K562 (cell line): ENCODE measurements around the gene FARP1. TPM values are rescaled to one million over a fixed set of nuclear protein-coding genes. Genes with fewer than 3 reads are reported as not detected.

Experiments
- ATAC-seq: fragments of 200-7000 bp; cut with Tn5 transposase; 3 replicates; pipeline ENCODE4 v1.9.1; 2020; ENCODE audit warnings: moderate library complexity
- BruUV-seq: library from RNA; stranded (reverse); fragments of 400-500 nt; replicated peaks from 2 replicates; lab custom pipeline; 2021; lab: Mats Ljungman, UMichigan
- CTCF ChIA-PET: fragments of 300-600 bp; formaldehyde crosslinking; extraction: SDS; loops from one replicate; lab custom pipeline; 2021; ENCODE audit warnings: low intra/inter-chr PET ratio; lab: Yijun Ruan, JAX
- POLR2A ChIA-PET: fragments of 300-600, 350-650 bp; sonication (Branson Sonifier 250); formaldehyde crosslinking; extraction: SDS; loops from one replicate; lab custom pipeline; 2021; ENCODE audit warnings: antibody characterized with exemption, inconsistent platforms; lab: Yijun Ruan, JAX
- DNase-seq, 4 experiments: peaks; one replicate each; pipeline versions ENCODE4 v3.0.0 to v3.0.0-alpha.2; 2011 to 2018; ENCODE audit warnings: low spot score in 3 of 4, mixed read lengths in 3 of 4; ENCODE audit errors: extremely low read depth in 1 of 4
- FAIRE-seq: peaks from 2 replicates; lab custom pipeline; 2011; peaks lifted over from hg19 to GRCh38; lab: Jason Lieb, UNC
- H2AFZ ChIP-seq: 2 replicates; pipeline ENCODE4 v1.6.0; 2011; ENCODE audit warnings: low read depth, low read length, control low read depth, inconsistent platforms
- H3K27ac ChIP-seq: fragments of 200-600 bp; 3 replicates; pipeline ENCODE4 v1.8.0; 2011; ENCODE audit warnings: low read depth, mild to moderate bottlenecking, control low read depth, inconsistent platforms, low read length, moderate library complexity, mixed read lengths; ENCODE audit errors: extremely low read depth
- H3K27me3 ChIP-seq, 2 experiments: fragments of 300-600 bp in 1 of 2; 2 replicates in 1 of 2; 3 replicates in 1 of 2; pipeline versions ENCODE4 v1.6.0 to v1.8.0; 2011; ENCODE audit warnings: inconsistent platforms in 2 of 2, low read length in 2 of 2, mild to moderate bottlenecking in 1 of 2, mixed read lengths in 1 of 2, moderate library complexity in 1 of 2; ENCODE audit not compliant: control insufficient read depth in 2 of 2, insufficient read depth in 2 of 2
- H3K36me3 ChIP-seq: fragments of 300-600 bp; 3 replicates; pipeline ENCODE4 v1.8.0; 2011; ENCODE audit warnings: mild to moderate bottlenecking, low read length, inconsistent platforms; ENCODE audit not compliant: control insufficient read depth, insufficient read depth
- H3K4me1 ChIP-seq, 2 experiments: fragments of 200-600 bp in 1 of 2; replicated peaks in 1 of 2; 2 replicates in 1 of 2; 3 replicates in 1 of 2; pipeline versions ENCODE4 v1.5.1 to v1.8.0; 2011; ENCODE audit warnings: inconsistent platforms in 2 of 2, low read length in 2 of 2, mild to moderate bottlenecking in 1 of 2, mixed read lengths in 1 of 2, moderate library complexity in 1 of 2; ENCODE audit not compliant: control insufficient read depth in 2 of 2, insufficient read depth in 2 of 2
- H3K4me2 ChIP-seq: 2 replicates; pipeline ENCODE4 v1.6.1; 2011; ENCODE audit warnings: low read length, control low read depth, inconsistent platforms, mixed read lengths; ENCODE audit not compliant: insufficient read depth
- H3K4me3 ChIP-seq: fragments of 200-600 bp; sonication (generic), shearing (Covaris generic); 2 replicates; pipeline ENCODE4 v1.5.1; 2016; ENCODE audit warnings: control low read depth, inconsistent platforms
- H3K79me2 ChIP-seq: fragments of 200-600 bp; 3 replicates; pipeline ENCODE4 v1.8.0; 2011; ENCODE audit warnings: low read length, inconsistent platforms; ENCODE audit not compliant: control insufficient read depth, insufficient read depth
- H3K9ac ChIP-seq, 2 experiments: 2 replicates each; pipeline versions ENCODE4 v1.6.0 to v1.6.1; 2011; ENCODE audit warnings: low read depth in 2 of 2, low read length in 2 of 2, control low read depth in 1 of 2, inconsistent platforms in 1 of 2, mild to moderate bottlenecking in 1 of 2, mixed read lengths in 1 of 2; ENCODE audit not compliant: insufficient read depth in 1 of 2
- H3K9me1 ChIP-seq: one replicate; pipeline ENCODE4 v1.6.0; 2011; ENCODE audit warnings: inconsistent platforms, mild to moderate bottlenecking, low read length, moderate library complexity; ENCODE audit not compliant: control insufficient read depth, insufficient read depth
- H3K9me3 ChIP-seq: replicated peaks from 2 replicates; pipeline ENCODE4 v1.5.1; 2011; ENCODE audit warnings: low read depth, low read length, inconsistent platforms; ENCODE audit not compliant: control insufficient read depth, insufficient read depth
- H4K20me1 ChIP-seq: replicated peaks from 2 replicates; pipeline ENCODE4 v1.6.1; 2011; ENCODE audit warnings: low read length, inconsistent platforms, mixed read lengths; ENCODE audit not compliant: control insufficient read depth, insufficient read depth
- CBFB ChIP-seq: sonication (generic); formaldehyde crosslinking; IDR thresholded peaks from 2 replicates; pipeline ENCODE4 v1.4.0; 2020; ENCODE audit warnings: mild to moderate bottlenecking, missing genetic modification reagents
- CREB1 ChIP-seq, 2 experiments: sonication (generic) in 1 of 2; formaldehyde crosslinking in 1 of 2; IDR thresholded peaks; 2 replicates each; pipeline versions ENCODE4 v1.6.1 to v1.8.0; 2012 to 2022; ENCODE audit warnings: inconsistent platforms in 1 of 2, mild to moderate bottlenecking in 1 of 2, missing genetic modification reagents in 1 of 2, moderate library complexity in 1 of 2
- GATAD2A ChIP-seq: fragments of 450-650 bp; IDR thresholded peaks from 2 replicates; pipeline ENCODE4 v1.6.1; 2017
- KLF13 ChIP-seq: fragments of 450-650 bp; IDR thresholded peaks from 2 replicates; pipeline ENCODE4 v1.6.1; 2016; ENCODE audit warnings: missing genetic modification characterization, low read depth, mild to moderate bottlenecking, missing compliant biosample characterization, moderate library complexity, borderline replicate concordance
- NFATC3 ChIP-seq: fragments of 450-650 bp; IDR thresholded peaks from 2 replicates; pipeline ENCODE4 v1.6.1; 2017; ENCODE audit warnings: mild to moderate bottlenecking
- PTTG1 ChIP-seq: fragments of 450-650 bp; IDR thresholded peaks from 2 replicates; pipeline ENCODE4 v1.6.1; 2016; ENCODE audit warnings: low read depth, mild to moderate bottlenecking, missing genetic modification characterization, missing compliant biosample characterization
- ZC3H11A ChIP-seq: IDR thresholded peaks from 2 replicates; pipeline ENCODE4 v1.6.1; 2012; ENCODE audit warnings: low read depth, low read length, improper control_type of control experiment
- ZNF282 ChIP-seq: sonication (generic); formaldehyde crosslinking; IDR thresholded peaks from 2 replicates; pipeline ENCODE4 v1.8.1; 2023; ENCODE audit warnings: missing genetic modification reagents
- ZNF75A ChIP-seq: fragments of 450-650 bp; formaldehyde crosslinking; IDR thresholded peaks from 2 replicates; pipeline ENCODE4 v1.4.0; 2020; ENCODE audit warnings: mild to moderate bottlenecking
- WGBS: fragments of 100-300 bp; shearing (Covaris generic); methylation state at CpG from one replicate; pipeline ENCODE4 v1.1.6; 2016; ENCODE audit warnings: low coverage, mixed read lengths; ENCODE audit not compliant: insufficient coverage; ENCODE audit errors: missing lambda C conversion rate; 5-methylcytosine and 5-hydroxymethylcytosine counted together
- in situ Hi-C: fragments of 300-500 bp; cut with MboI; formaldehyde crosslinking; loops from 4 replicates; pipeline ENCODE4 v1.15.0; 2018; ENCODE audit warnings: inconsistent platforms, mixed read lengths
- intact Hi-C: fragments of 100-400 bp; cut with micrococcal nuclease; formaldehyde crosslinking; loops from 2 replicates; pipeline ENCODE4 v1.14.2; 2022
- polyA plus RNA-seq, 8 experiments: library from polyadenylated mRNA; depleted of rRNA in 4 of 8; stranded (reverse) in 5 of 8; unstranded in 3 of 8; fragments of >200 nt; fragmentation: Nextera tagmentation in 2 of 8; fragmentation: Illumina TruSeq in 1 of 8; extraction: Ambion mirVana in 2 of 8; extraction: Trizol in 1 of 8; gene quantifications; 2 replicates each; pipeline versions ENCODE4 v1.2.1 to v1.2.3, GENCODE V29; 2011 to 2014; ENCODE audit warnings: inconsistent platforms in 1 of 8, missing spikeins in 1 of 8
- total RNA-seq, 7 experiments: library from RNA; depleted of rRNA in 6 of 7; stranded (reverse); fragments of >200 nt in 6 of 7; fragmentation: Illumina TruSeq in 2 of 7; extraction: Trizol in 2 of 7; gene quantifications; 2 replicates each; pipeline versions ENCODE4 v1.2.1 to v1.2.3, GENCODE V29; 2011 to 2021; ENCODE audit warnings: low replicate concordance in 1 of 7
- TF ChIP-seq, protein P1 (sequence below), 2 experiments: IDR thresholded peaks; 2 replicates each; pipeline ENCODE4 v1.6.1; 2011; ENCODE audit warnings: borderline replicate concordance in 1 of 2, control low read depth in 1 of 2, low read depth in 1 of 2, low read length in 1 of 2, mild to moderate bottlenecking in 1 of 2, mixed read lengths in 1 of 2, moderate library complexity in 1 of 2; ENCODE audit not compliant: insufficient read depth in 1 of 2, insufficient read length in 1 of 2, poor library complexity in 1 of 2, severe bottlenecking in 1 of 2; ENCODE audit errors: extremely low read depth in 1 of 2
- TF ChIP-seq, protein P2 (sequence below): sonication (generic); formaldehyde crosslinking; IDR thresholded peaks from 2 replicates; pipeline ENCODE4 v1.8.0; 2022; ENCODE audit warnings: mild to moderate bottlenecking, low read depth, missing genetic modification reagents
- TF ChIP-seq, protein P3 (sequence below): fragments of 250-450 bp; sonication (Bioruptor Pico); IDR thresholded peaks from 2 replicates; pipeline ENCODE4 v1.9.0; 2021; ENCODE audit warnings: mild to moderate bottlenecking, inconsistent platforms
- TF ChIP-seq, protein P4 (sequence below), 2 experiments: fragments of 450-650 bp; conservative IDR thresholded peaks; 2 replicates each; pipeline ENCODE4 v1.6.1; 2017; ENCODE audit warnings: mild to moderate bottlenecking in 2 of 2, moderate library complexity in 2 of 2

FARP1 gene
- total and polyA plus RNA-seq, 9 of the 15 experiments (the other 6 are each of a cell fraction or from before 2014, with no cell fraction given): 0.03 to 0.29 (median 0.05) TPM; not detected in 3

DNA sequence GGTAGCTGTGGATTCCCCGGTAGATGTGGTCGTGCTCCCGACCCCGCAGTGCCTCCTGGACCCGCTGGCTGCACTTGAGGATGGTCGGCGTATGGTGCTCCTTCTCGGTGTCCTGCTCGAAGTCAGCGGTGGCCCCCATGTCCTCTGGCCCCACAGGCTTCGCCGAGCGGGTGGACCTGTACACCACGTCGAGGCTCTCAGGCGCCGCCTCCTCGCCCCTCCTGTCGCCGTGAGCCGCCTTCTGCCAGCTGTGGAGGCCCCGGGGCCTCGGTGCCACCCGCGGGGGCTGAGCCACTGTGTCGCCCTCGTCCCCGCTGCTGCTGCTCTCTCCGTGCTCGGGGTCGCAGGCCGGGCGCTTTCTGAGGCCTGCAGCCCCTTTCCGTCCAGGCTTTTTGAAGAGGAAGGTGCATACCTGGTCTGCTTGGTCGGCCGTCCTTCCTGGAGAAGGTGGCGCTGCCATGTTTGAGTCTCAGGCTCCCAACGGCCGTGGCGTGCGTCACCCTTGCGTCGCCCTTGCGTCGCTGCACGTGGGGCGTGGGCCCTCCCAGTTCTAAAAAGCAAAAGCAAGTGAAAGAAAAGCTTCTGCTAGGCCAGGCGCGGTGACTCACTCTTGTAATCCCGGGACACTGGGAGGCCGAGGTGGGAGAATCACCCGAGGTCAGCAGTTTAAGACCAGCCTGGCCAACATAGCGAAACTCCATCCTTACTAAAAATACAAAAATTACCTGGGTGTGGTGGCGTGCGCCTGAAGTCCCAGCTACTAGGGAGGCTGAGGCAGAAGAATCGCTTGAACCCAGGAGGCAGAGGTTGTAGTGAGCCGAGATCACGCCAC is 34.1 kb downstream of the FARP1 start, which contains the start of gene RNF113B:
RNF113B (minus strand) TSS at position 493 of the 832 bp plus-strand sequence; CDS start at position 460, 33 bp downstream.
- BruUV-seq: no TSS peak
- Histone ChIP-seq H3K9ac (no peak within 1 kb of the TSS), H3K9me3 (no peaks in the 10 kb centered on the region), H3K4me3 (no peak within 1 kb of the TSS), H3K27me3 (peaks cover 11 to 28% of the 10 kb centered on the region in 2 experiments), H3K79me2 (no peaks in the 10 kb centered on the region), H4K20me1 (no peaks in the 10 kb centered on the region), H3K4me1 (peaks cover 0 to 8% of the 10 kb centered on the region in 2 experiments; a peak in 2 of 5 replicates), H3K36me3 (no peaks in the 10 kb centered on the region), H3K9me1 (no peaks in the 10 kb centered on the region), H3K4me2 (no peak within 1 kb of the TSS), H3K27ac (no peak within 1 kb of the TSS), H2AFZ (no peak within 1 kb of the TSS)
- in situ Hi-C loops: no loop called here
- DNase-seq (peak in 1 of 4 experiments; percentile 1), FAIRE-seq (no peak), ATAC-seq (no peak)
- intact Hi-C loops: no loop called here
- CTCF ChIA-PET: no interaction called here
- POLR2A ChIA-PET: no interaction called here
- WGBS: 7% methylated on average over 31 of the region's 58 CpGs
- TF ChIP-seq, protein P1, sequence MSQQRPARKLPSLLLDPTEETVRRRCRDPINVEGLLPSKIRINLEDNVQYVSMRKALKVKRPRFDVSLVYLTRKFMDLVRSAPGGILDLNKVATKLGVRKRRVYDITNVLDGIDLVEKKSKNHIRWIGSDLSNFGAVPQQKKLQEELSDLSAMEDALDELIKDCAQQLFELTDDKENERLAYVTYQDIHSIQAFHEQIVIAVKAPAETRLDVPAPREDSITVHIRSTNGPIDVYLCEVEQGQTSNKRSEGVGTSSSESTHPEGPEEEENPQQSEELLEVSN (IDR thresholded peaks at IDR 0.05; ENCODE audit: borderline replicate concordance in 1 of 2, extremely low read depth in 1 of 2, insufficient read depth in 1 of 2, insufficient read length in 1 of 2, low read depth in 1 of 2, low read length in 1 of 2, poor library complexity in 1 of 2, severe bottlenecking in 1 of 2): peak in 1 of 2 experiments; percentile 27
- TF ChIP-seq NFATC3: no peak
- TF ChIP-seq CBFB: no peak
- no peak for TF ChIP-seq CREB1 (IDR thresholded peaks at IDR 0.05)
- TF ChIP-seq CREB1 (CRISPR knock-in tag; IDR thresholded peaks at IDR 0.05): 0 out of 2 replicates have a peak, but pooled peaks have one; percentile 28
- TF ChIP-seq ZNF75A (CRISPR knock-in tag): no peak
- no peak for TF ChIP-seq ZNF282 (CRISPR knock-in tag)
- no peak for TF ChIP-seq ZC3H11A
- TF ChIP-seq, protein P2, sequence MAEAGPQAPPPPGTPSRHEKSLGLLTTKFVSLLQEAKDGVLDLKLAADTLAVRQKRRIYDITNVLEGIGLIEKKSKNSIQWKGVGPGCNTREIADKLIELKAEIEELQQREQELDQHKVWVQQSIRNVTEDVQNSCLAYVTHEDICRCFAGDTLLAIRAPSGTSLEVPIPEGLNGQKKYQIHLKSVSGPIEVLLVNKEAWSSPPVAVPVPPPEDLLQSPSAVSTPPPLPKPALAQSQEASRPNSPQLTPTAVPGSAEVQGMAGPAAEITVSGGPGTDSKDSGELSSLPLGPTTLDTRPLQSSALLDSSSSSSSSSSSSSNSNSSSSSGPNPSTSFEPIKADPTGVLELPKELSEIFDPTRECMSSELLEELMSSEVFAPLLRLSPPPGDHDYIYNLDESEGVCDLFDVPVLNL (CRISPR knock-in tag): no peak
- TF ChIP-seq KLF13: no peak
- no peak for TF ChIP-seq GATAD2A
- TF ChIP-seq PTTG1: no peak
- TF ChIP-seq, protein P3, sequence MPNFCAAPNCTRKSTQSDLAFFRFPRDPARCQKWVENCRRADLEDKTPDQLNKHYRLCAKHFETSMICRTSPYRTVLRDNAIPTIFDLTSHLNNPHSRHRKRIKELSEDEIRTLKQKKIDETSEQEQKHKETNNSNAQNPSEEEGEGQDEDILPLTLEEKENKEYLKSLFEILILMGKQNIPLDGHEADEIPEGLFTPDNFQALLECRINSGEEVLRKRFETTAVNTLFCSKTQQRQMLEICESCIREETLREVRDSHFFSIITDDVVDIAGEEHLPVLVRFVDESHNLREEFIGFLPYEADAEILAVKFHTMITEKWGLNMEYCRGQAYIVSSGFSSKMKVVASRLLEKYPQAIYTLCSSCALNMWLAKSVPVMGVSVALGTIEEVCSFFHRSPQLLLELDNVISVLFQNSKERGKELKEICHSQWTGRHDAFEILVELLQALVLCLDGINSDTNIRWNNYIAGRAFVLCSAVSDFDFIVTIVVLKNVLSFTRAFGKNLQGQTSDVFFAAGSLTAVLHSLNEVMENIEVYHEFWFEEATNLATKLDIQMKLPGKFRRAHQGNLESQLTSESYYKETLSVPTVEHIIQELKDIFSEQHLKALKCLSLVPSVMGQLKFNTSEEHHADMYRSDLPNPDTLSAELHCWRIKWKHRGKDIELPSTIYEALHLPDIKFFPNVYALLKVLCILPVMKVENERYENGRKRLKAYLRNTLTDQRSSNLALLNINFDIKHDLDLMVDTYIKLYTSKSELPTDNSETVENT: no peak
- TF ChIP-seq, protein P4, sequence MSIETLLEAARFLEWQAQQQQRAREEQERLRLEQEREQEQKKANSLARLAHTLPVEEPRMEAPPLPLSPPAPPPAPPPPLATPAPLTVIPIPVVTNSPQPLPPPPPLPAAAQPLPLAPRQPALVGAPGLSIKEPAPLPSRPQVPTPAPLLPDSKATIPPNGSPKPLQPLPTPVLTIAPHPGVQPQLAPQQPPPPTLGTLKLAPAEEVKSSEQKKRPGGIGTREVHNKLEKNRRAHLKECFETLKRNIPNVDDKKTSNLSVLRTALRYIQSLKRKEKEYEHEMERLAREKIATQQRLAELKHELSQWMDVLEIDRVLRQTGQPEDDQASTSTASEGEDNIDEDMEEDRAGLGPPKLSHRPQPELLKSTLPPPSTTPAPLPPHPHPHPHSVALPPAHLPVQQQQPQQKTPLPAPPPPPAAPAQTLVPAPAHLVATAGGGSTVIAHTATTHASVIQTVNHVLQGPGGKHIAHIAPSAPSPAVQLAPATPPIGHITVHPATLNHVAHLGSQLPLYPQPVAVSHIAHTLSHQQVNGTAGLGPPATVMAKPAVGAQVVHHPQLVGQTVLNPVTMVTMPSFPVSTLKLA (conservative IDR thresholded peaks at IDR 0.05): no peak
